A549 (cell line): ENCODE data around the gene HES6.

Experiments
- CBX8 ChIP-seq: fragments of 200-600 bp; sonication (generic); IDR thresholded peaks from 2 replicates; pipeline ENCODE4 v1.6.1; 2016
- EP300 ChIP-seq, 2 experiments: fragments of >200 bp; sonication (Bioruptor Twin); formaldehyde crosslinking; IDR thresholded peaks; 2 replicates in 1 of 2; 3 replicates in 1 of 2; pipeline ENCODE4 v1.6.1; 2016 to 2017
- HOXA7 ChIP-seq: fragments of 250-450 bp; sonication (Bioruptor Pico); IDR thresholded peaks from 2 replicates; pipeline ENCODE4 v1.5.0; 2020; ENCODE audit warnings: mild to moderate bottlenecking, moderate library complexity
- RAD21 ChIP-seq, 2 experiments: fragments of >200 bp in 1 of 2; sonication (Bioruptor Twin) in 1 of 2; formaldehyde crosslinking in 1 of 2; IDR thresholded peaks in 1 of 2; conservative IDR thresholded peaks in 1 of 2; 2 replicates in 1 of 2; 3 replicates in 1 of 2; pipeline ENCODE4 v1.6.1; 2012 to 2018; ENCODE audit warnings: inconsistent platforms in 1 of 2
- RARB ChIP-seq: fragments of 250-450 bp; sonication (Bioruptor Pico); IDR thresholded peaks from 2 replicates; pipeline ENCODE4 v1.8.0; 2021; ENCODE audit warnings: mild to moderate bottlenecking, moderate library complexity
- REST ChIP-seq: fragments of 200-600 bp; sonication (generic); IDR thresholded peaks from 2 replicates; pipeline ENCODE4 v1.6.1; 2016; ENCODE audit warnings: antibody characterized with exemption, mild to moderate bottlenecking, moderate library complexity
- TF ChIP-seq, protein P1 (sequence below): fragments of >200 bp; sonication (Bioruptor Twin); formaldehyde crosslinking; IDR thresholded peaks from 3 replicates; pipeline ENCODE4 v1.5.1; 2016
- TF ChIP-seq, protein P2 (sequence below): IDR thresholded peaks from 2 replicates; pipeline ENCODE4 v1.6.1; 2012

GRCh38 chr2:238267884-238268680 lies 28.2 kb upstream of the HES6 start:
- TF ChIP-seq, protein P1, sequence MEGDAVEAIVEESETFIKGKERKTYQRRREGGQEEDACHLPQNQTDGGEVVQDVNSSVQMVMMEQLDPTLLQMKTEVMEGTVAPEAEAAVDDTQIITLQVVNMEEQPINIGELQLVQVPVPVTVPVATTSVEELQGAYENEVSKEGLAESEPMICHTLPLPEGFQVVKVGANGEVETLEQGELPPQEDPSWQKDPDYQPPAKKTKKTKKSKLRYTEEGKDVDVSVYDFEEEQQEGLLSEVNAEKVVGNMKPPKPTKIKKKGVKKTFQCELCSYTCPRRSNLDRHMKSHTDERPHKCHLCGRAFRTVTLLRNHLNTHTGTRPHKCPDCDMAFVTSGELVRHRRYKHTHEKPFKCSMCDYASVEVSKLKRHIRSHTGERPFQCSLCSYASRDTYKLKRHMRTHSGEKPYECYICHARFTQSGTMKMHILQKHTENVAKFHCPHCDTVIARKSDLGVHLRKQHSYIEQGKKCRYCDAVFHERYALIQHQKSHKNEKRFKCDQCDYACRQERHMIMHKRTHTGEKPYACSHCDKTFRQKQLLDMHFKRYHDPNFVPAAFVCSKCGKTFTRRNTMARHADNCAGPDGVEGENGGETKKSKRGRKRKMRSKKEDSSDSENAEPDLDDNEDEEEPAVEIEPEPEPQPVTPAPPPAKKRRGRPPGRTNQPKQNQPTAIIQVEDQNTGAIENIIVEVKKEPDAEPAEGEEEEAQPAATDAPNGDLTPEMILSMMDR = no peak
- TF ChIP-seq RAD21 (conservative IDR thresholded peaks at IDR 0.05 in 1 of 2, IDR thresholded peaks at IDR 0.05 in 1 of 2) = no peak
- TF ChIP-seq REST = no peak
- TF ChIP-seq HOXA7 (CRISPR knock-in tag) = no peak
- TF ChIP-seq EP300 (IDR thresholded peaks at IDR 0.05) = no peak
- TF ChIP-seq, protein P2, sequence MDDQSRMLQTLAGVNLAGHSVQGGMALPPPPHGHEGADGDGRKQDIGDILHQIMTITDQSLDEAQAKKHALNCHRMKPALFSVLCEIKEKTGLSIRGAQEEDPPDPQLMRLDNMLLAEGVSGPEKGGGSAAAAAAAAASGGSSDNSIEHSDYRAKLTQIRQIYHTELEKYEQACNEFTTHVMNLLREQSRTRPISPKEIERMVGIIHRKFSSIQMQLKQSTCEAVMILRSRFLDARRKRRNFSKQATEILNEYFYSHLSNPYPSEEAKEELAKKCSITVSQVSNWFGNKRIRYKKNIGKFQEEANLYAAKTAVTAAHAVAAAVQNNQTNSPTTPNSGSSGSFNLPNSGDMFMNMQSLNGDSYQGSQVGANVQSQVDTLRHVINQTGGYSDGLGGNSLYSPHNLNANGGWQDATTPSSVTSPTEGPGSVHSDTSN = no peak
- TF ChIP-seq CBX8 = no peak
- TF ChIP-seq RARB (CRISPR knock-in tag) = no peak
